Sigmoid colon (tissue), 4 donors: Measurements from ENCODE around the gene FGF2.

Experiments
- CTCF ChIP-seq, 4 experiments: fragments of 450-650 bp in 3 of 4; fragments of 200-600 bp in 1 of 4; IDR thresholded peaks; one replicate each; pipeline ENCODE4 v1.5.1; 2016 to 2019; ENCODE audit warnings: antibody characterized with exemption in 4 of 4, mild to moderate bottlenecking in 3 of 4, moderate library complexity in 2 of 4
- EP300 ChIP-seq, 4 donors: sonication (generic); formaldehyde crosslinking; IDR thresholded peaks; one replicate each; pipeline ENCODE4 v1.6.1; 2017; ENCODE audit warnings: antibody characterized with exemption in 4 of 4
- POLR2A ChIP-seq, 2 donors: fragments of 450-650 bp; IDR thresholded peaks; one replicate each; pipeline ENCODE4 v1.6.1; 2016; ENCODE audit warnings: antibody characterized with exemption in 2 of 2, mild to moderate bottlenecking in 2 of 2, moderate library complexity in 2 of 2
- POLR2AphosphoS5 ChIP-seq, 4 donors: sonication (generic); formaldehyde crosslinking; IDR thresholded peaks; one replicate each; pipeline ENCODE4 v1.6.1; 2017; ENCODE audit warnings: antibody characterized with exemption in 4 of 4

DNA sequence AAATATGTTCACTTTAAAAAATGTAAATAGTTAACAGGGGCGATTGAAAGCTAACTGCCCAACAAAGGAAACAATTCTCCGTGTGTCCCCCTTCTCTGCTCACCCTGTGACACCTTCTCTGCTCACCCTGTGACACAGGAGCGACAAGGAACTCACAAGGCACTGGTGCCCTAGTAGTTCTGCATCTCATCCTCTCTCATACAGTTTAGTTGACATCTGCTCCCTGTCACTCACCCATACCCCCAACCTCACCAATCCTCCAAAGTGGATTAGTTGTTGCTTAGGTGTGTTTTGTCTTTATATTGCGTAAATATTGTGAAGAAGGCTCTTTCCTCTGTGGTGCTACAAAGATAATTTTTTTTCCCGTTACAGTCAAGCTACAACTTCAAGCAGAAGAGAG lies 49.3 kb downstream of the FGF2 start:
- no peak for TF ChIP-seq EP300 (IDR thresholded peaks at IDR 0.05)
- TF ChIP-seq CTCF (IDR thresholded peaks at IDR 0.05), result no peak
- TF ChIP-seq POLR2AphosphoS5 (IDR thresholded peaks at IDR 0.05), result no peak
- no peak for TF ChIP-seq POLR2A (IDR thresholded peaks at IDR 0.05)
